ENCODE results near the gene MAN1A1. TPM values are rescaled to one million over a fixed set of nuclear protein-coding genes. Genes with fewer than 3 reads are reported as not detected.
A peak's percentile ranks its signal among the peaks of the same experiment; 100 is the strongest.

Gene MAN1A1
- total RNA-seq, 1 experiment from 2014 or later = 0.06 TPM

DNA sequence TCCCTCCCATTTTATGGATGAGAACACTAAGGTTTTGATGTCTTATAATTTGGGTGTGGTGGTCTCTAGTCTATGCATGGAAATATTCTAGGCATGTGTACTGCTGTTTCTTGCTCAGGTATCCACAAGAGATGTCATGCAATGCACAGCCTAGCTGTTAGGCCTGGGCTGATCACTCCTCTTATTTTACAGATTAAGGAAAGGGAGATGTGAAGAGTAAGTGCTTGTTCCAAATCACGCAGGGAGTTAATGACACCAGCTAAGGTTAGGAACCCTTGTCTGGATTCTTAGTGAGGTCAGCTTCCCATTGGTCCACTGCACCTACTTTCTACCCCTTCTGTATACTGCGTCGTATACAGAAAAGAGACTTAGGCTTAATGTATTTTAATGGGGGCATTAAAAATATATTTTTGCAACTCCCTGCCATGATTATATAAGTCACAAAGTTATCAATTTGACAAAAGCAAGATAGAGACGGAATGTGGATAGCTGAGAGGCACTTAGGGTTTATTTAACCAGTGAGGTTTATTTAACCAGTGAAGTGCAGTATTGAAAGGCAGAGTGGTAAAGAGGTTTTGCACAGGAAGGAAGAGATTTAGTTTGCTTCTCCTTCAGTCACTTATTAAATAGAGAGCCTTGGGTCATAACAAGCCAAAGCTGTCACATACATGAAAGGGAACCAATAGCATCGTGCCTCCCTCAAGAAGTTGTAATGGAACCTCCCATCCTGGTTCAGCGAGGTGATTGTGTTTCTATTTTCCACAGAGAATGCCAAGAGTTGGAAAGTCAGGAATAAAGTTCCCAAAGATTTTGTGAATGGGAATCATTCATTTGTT lies 176.1 kb downstream of the MAN1A1 start:
- no TSS peak for BruUV-seq (replicated peaks)
- no peaks in the 10 kb centered on the region for H3K4me1 ChIP-seq (ENCODE audit: insufficient read depth, low read length, poor library complexity, severe bottlenecking)
- H3K27ac ChIP-seq (ENCODE audit: low read depth, low read length, poor library complexity, severe bottlenecking) = no peak overlapping the region
- DNase-seq (ENCODE audit: low spot score) = peak; percentile 5
- H3K27me3 ChIP-seq (replicated peaks; ENCODE audit: insufficient read depth, low read depth, low read length, poor library complexity) = no peaks in the 10 kb centered on the region
- intact Hi-C loops (cut with micrococcal nuclease; ENCODE audit: unreplicated experiment) = no loop called here
- TF ChIP-seq EZH2 (IDR thresholded peaks at IDR 0.05; ENCODE audit: borderline replicate concordance, low read depth, low read length, poor library complexity, severe bottlenecking) = no peak
- TF ChIP-seq, protein P1, sequence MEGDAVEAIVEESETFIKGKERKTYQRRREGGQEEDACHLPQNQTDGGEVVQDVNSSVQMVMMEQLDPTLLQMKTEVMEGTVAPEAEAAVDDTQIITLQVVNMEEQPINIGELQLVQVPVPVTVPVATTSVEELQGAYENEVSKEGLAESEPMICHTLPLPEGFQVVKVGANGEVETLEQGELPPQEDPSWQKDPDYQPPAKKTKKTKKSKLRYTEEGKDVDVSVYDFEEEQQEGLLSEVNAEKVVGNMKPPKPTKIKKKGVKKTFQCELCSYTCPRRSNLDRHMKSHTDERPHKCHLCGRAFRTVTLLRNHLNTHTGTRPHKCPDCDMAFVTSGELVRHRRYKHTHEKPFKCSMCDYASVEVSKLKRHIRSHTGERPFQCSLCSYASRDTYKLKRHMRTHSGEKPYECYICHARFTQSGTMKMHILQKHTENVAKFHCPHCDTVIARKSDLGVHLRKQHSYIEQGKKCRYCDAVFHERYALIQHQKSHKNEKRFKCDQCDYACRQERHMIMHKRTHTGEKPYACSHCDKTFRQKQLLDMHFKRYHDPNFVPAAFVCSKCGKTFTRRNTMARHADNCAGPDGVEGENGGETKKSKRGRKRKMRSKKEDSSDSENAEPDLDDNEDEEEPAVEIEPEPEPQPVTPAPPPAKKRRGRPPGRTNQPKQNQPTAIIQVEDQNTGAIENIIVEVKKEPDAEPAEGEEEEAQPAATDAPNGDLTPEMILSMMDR (conservative IDR thresholded peaks at IDR 0.05; ENCODE audit: low read depth, low read length) = no peak
- no peaks in the 10 kb centered on the region for H3K9me3 ChIP-seq (ENCODE audit: low read depth, low read length, poor library complexity, severe bottlenecking)
- H3K36me3 ChIP-seq (ENCODE audit: insufficient read depth, low read length, poor library complexity, severe bottlenecking) = no peaks in the 10 kb centered on the region
- CTCF ChIA-PET = no interaction called here
- H3K4me3 ChIP-seq (ENCODE audit: low read depth, low read length, poor library complexity, severe bottlenecking) = no peak overlapping the region
- POLR2A ChIA-PET (ENCODE audit: low non-redundant PET) = no interaction called here

DNA sequence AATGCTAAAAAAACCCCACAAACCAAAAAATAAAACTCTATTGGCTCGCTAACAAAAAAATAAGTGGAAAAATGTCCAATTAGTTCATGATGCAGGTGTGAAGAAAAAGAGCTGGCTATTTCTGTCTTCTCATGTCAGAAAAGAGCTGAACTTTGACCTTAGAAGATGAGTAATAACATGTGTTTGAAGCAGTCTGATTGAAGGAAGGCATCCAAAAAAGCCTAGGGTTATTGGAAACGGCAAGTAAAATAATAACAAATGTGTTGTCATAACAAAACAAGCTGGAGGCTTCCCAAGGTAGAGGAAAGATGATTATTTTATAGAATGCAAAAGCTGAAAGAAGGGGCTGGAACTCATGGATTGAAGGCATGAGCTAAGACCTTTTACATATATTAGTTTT lies 176.7 kb downstream of the MAN1A1 start:
- POLR2A ChIA-PET (ENCODE audit: low non-redundant PET) = no interaction called here
- Histone ChIP-seq H3K4me1 (ENCODE audit: insufficient read depth, low read length, poor library complexity, severe bottlenecking) (no peaks in the 10 kb centered on the region), H3K4me3 (ENCODE audit: low read depth, low read length, poor library complexity, severe bottlenecking) (no peak overlapping the region), H3K9me3 (ENCODE audit: low read depth, low read length, poor library complexity, severe bottlenecking) (no peaks in the 10 kb centered on the region), H3K27me3 (replicated peaks; ENCODE audit: insufficient read depth, low read depth, low read length, poor library complexity) (no peaks in the 10 kb centered on the region), H3K27ac (ENCODE audit: low read depth, low read length, poor library complexity, severe bottlenecking) (no peak overlapping the region), H3K36me3 (ENCODE audit: insufficient read depth, low read length, poor library complexity, severe bottlenecking) (no peaks in the 10 kb centered on the region)
- no peak for TF ChIP-seq EZH2 (IDR thresholded peaks at IDR 0.05; ENCODE audit: borderline replicate concordance, low read depth, low read length, poor library complexity, severe bottlenecking)
- TF ChIP-seq, protein P1 (conservative IDR thresholded peaks at IDR 0.05; ENCODE audit: low read depth, low read length) = no peak
- intact Hi-C loops (cut with micrococcal nuclease; ENCODE audit: unreplicated experiment) = no loop called here
- CTCF ChIA-PET = no interaction called here
- DNase-seq (ENCODE audit: low spot score) = no peak
- BruUV-seq (replicated peaks) = no TSS peak

DNA sequence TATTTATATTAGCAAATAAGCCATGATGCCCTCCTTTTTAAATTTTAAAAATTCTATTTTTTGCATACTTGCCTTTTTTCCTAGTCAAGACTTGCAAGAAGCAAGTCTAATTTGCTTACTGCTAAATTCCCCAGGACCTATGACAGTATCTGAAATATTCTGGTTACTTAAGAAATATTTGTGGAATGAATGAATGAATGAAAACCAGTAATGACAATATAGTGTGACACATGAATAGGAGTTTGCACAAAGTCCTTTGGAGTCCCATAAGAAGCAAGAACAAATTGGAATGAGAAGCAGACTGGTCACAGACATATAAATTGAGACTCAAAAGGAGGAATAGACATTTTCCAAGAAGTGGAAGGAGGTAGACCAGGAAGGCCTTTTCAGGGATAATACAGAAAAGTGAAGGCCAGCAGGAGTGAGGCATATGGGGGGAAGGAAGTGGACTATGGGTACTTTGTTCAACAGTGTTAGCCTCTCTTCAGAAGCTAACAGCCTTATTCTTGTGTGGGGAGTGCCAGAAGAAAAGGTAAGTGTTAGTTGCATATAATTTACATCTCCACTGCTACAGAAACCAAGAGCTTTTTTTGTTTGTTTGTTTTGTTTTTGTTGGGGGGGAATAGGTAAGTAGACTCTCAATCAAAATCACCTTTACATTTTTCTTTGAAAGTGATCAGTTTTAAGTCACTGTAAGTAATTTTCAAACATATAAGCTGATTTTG lies 177.5 kb downstream of the MAN1A1 start:
- Histone ChIP-seq H3K27me3 (replicated peaks; ENCODE audit: insufficient read depth, low read depth, low read length, poor library complexity) (no peaks in the 10 kb centered on the region), H3K4me3 (ENCODE audit: low read depth, low read length, poor library complexity, severe bottlenecking) (no peak overlapping the region), H3K9me3 (ENCODE audit: low read depth, low read length, poor library complexity, severe bottlenecking) (no peaks in the 10 kb centered on the region), H3K27ac (ENCODE audit: low read depth, low read length, poor library complexity, severe bottlenecking) (no peak overlapping the region), H3K4me1 (ENCODE audit: insufficient read depth, low read length, poor library complexity, severe bottlenecking) (no peaks in the 10 kb centered on the region), H3K36me3 (ENCODE audit: insufficient read depth, low read length, poor library complexity, severe bottlenecking) (no peaks in the 10 kb centered on the region)
- intact Hi-C loops (cut with micrococcal nuclease; ENCODE audit: unreplicated experiment) = no loop called here
- DNase-seq (ENCODE audit: low spot score) = no peak
- ChIA-PET POLR2A (ENCODE audit: low non-redundant PET) (no interaction called here), CTCF (no interaction called here)
- BruUV-seq (replicated peaks) = no TSS peak
- TF ChIP-seq EZH2 (IDR thresholded peaks at IDR 0.05; ENCODE audit: borderline replicate concordance, low read depth, low read length, poor library complexity, severe bottlenecking) = no peak
- TF ChIP-seq, protein P1 (conservative IDR thresholded peaks at IDR 0.05; ENCODE audit: low read depth, low read length) = no peak

Data from A673 (cell line).